Breast epithelium (tissue), 4 donors: Measurements from ENCODE around the gene KLF7. TPM values are rescaled to one million over a fixed set of nuclear protein-coding genes. Genes with fewer than 3 reads are reported as not detected.

Experiments
- DNase-seq, 2 donors: peaks; one replicate each; pipeline ENCODE4 v3.0.0-alpha.2; 2019; ENCODE audit warnings: low spot score in 2 of 2
- H3K27ac ChIP-seq, 2 donors: fragments of 200-600 bp; sonication (generic) in 1 of 2; one replicate each; pipeline ENCODE4 v1.5.1; 2016 to 2019; ENCODE audit warnings: mild to moderate bottlenecking in 1 of 2
- H3K27me3 ChIP-seq, 2 donors: fragments of 200-600 bp; sonication (generic) in 1 of 2; one replicate each; pipeline versions ENCODE4 v1.5.1 to v1.6.0; 2017 to 2019; ENCODE audit warnings: control low read depth in 1 of 2, mild to moderate bottlenecking in 1 of 2
- H3K36me3 ChIP-seq: fragments of 200-600 bp; one replicate; pipeline ENCODE4 v1.5.1; 2019
- H3K4me1 ChIP-seq, 2 donors: fragments of 200-600 bp; sonication (generic); one replicate each; pipeline ENCODE4 v1.5.1; 2016 to 2019; ENCODE audit warnings: control low read depth in 1 of 2
- H3K4me3 ChIP-seq, 3 donors: fragments of 200-600 bp; sonication (generic); 1 replicate in 2 of 3; 2 replicates in 1 of 3; pipeline ENCODE4 v1.5.1; 2016 to 2019; ENCODE audit warnings: mild to moderate bottlenecking in 3 of 3, moderate library complexity in 2 of 3
- H3K9me3 ChIP-seq, 2 donors: fragments of 200-600 bp; sonication (generic) in 1 of 2; one replicate each; pipeline ENCODE4 v1.5.1; 2016 to 2019; ENCODE audit warnings: control low read depth in 1 of 2
- CTCF ChIP-seq, 3 donors: fragments of 450-650 bp; IDR thresholded peaks; one replicate each; pipeline ENCODE4 v1.5.1; 2016 to 2017; ENCODE audit warnings: antibody characterized with exemption in 3 of 3, mild to moderate bottlenecking in 3 of 3, moderate library complexity in 3 of 3
- POLR2A ChIP-seq: fragments of 450-650 bp; IDR thresholded peaks from one replicate; pipeline ENCODE4 v1.6.1; 2016; ENCODE audit warnings: antibody characterized with exemption, mild to moderate bottlenecking, moderate library complexity
- POLR2AphosphoS5 ChIP-seq, 3 donors: sonication (generic); formaldehyde crosslinking; IDR thresholded peaks; one replicate each; pipeline ENCODE4 v1.6.1; 2017; ENCODE audit warnings: antibody characterized with exemption in 3 of 3
- intact Hi-C: fragments of 100-400 bp; cut with DNase I; formaldehyde crosslinking; loops from one replicate; pipeline ENCODE4 v1.15.1; 2023; ENCODE audit warnings: low total_unique reads
- total RNA-seq, 3 donors: library from RNA; depleted of rRNA; stranded (reverse); fragments of >200 nt; gene quantifications; one replicate each; pipeline ENCODE4 v1.1.0, GENCODE V29; 2016

Gene KLF7
- total RNA-seq, 3 donors from 2014 or later = 21.0 to 40.7 (median 37.3) TPM

- H3K4me1 ChIP-seq = no peaks in the 10 kb centered on the region
- TF ChIP-seq POLR2A = no peak
- TF ChIP-seq POLR2AphosphoS5 (IDR thresholded peaks at IDR 0.05) = no peak
- TF ChIP-seq CTCF (IDR thresholded peaks at IDR 0.05) = no peak
- DNase-seq = no peak
- H3K36me3 ChIP-seq = no peaks in the 10 kb centered on the region
- peaks cover 8% of the 10 kb centered on the region in 2 donors for H3K9me3 ChIP-seq
- H3K27me3 ChIP-seq = no peaks in the 10 kb centered on the region
- intact Hi-C loops = no loop called here
- no peak overlapping the region for H3K27ac ChIP-seq
- H3K4me3 ChIP-seq = no peak overlapping the region
Observed at GRCh38 chr2:207183506-207183905, 17.8 kb upstream of the KLF7 start.

GRCh38 chr2:207182911-207183310 lies 17.2 kb upstream of the KLF7 start:
- intact Hi-C loops = no loop called here
- H3K27ac ChIP-seq = no peak overlapping the region
- no peaks in the 10 kb centered on the region for H3K36me3 ChIP-seq
- TF ChIP-seq POLR2A (no peak), CTCF (IDR thresholded peaks at IDR 0.05) (no peak), POLR2AphosphoS5 (IDR thresholded peaks at IDR 0.05) (no peak)
- DNase-seq = no peak
- no peak overlapping the region for H3K4me3 ChIP-seq
- H3K4me1 ChIP-seq = no peaks in the 10 kb centered on the region
- H3K9me3 ChIP-seq = peaks cover 8% of the 10 kb centered on the region in 2 donors
- no peaks in the 10 kb centered on the region for H3K27me3 ChIP-seq

GRCh38 chr2:207181526-207182274 lies 16.0 kb upstream of the KLF7 start:
- H3K36me3 ChIP-seq = no peaks in the 10 kb centered on the region
- H3K4me3 ChIP-seq = no peak overlapping the region
- no peaks in the 10 kb centered on the region for H3K27me3 ChIP-seq
- intact Hi-C loops = no loop called here
- H3K9me3 ChIP-seq = peaks cover 5% of the 10 kb centered on the region in 2 donors
- TF ChIP-seq CTCF (IDR thresholded peaks at IDR 0.05) (no peak), POLR2AphosphoS5 (IDR thresholded peaks at IDR 0.05) (no peak)
- H3K4me1 ChIP-seq = no peaks in the 10 kb centered on the region
- no peak overlapping the region for H3K27ac ChIP-seq
- DNase-seq = no peak

GRCh38 chr2:207180741-207181140 lies 15.0 kb upstream of the KLF7 start:
- no peak for DNase-seq
- intact Hi-C loops = no loop called here

More at GRCh38 chr2:207180741-207181140, 15.0 kb upstream of the KLF7 start:
- Histone ChIP-seq H3K27me3 (no peaks in the 10 kb centered on the region), H3K4me1 (no peaks in the 10 kb centered on the region), H3K4me3 (no peak overlapping the region), H3K36me3 (no peaks in the 10 kb centered on the region), H3K27ac (no peak overlapping the region), H3K9me3 (no peaks in the 10 kb centered on the region)
- no peak for TF ChIP-seq CTCF (IDR thresholded peaks at IDR 0.05)
- no peak for TF ChIP-seq POLR2A
- TF ChIP-seq POLR2AphosphoS5 (IDR thresholded peaks at IDR 0.05) = no peak
